Measurements from ENCODE around the gene IFI16. TPM values are rescaled to one million over a fixed set of nuclear protein-coding genes. Genes with fewer than 3 reads are reported as not detected.

IFI16 gene
- total and polyA plus RNA-seq, 12 donors = 39.4 to 130 (median 95.3) TPM

Other genes starting within 250 kb of the IFI16 start
- not detected for gene OR6N1, start 237.7 kb upstream of the IFI16 start, total RNA-seq
- gene OR6N1, start 237.7 kb upstream of the IFI16 start, polyA plus RNA-seq = not detected
- not detected for gene OR6N2, start 228.7 kb upstream of the IFI16 start, total RNA-seq
- not detected for gene OR6N2, start 228.7 kb upstream of the IFI16 start, polyA plus RNA-seq
- gene MNDA, start 178.6 kb upstream of the IFI16 start, total RNA-seq = 10 to 100 TPM in 7 of 9 donors, 1 to 10 TPM in 2; 3.1 to 17.9 (median 14.5) TPM
- 10 to 100 TPM in 1 of 3 donors, 1 to 10 TPM in 2; 5.2 to 13.1 (median 5.7) TPM for gene MNDA, start 178.6 kb upstream of the IFI16 start, polyA plus RNA-seq
- 1 to 10 TPM in 2 of 9 donors, under 1 TPM in 6, not detected in 1; 0.11 to 2.8 (median 0.40) TPM for gene PYHIN1, start 78.4 kb upstream of the IFI16 start, total RNA-seq
- gene PYHIN1, start 78.4 kb upstream of the IFI16 start, polyA plus RNA-seq = under 1 TPM; 0.24 to 0.48 (median 0.32) TPM
- 1 to 10 TPM in 3 of 9 donors, under 1 TPM in 5, not detected in 1; 0.11 to 1.3 (median 0.62) TPM for gene AIM2, start 66.9 kb downstream of the IFI16 start, total RNA-seq
- under 1 TPM; 0.17 to 0.72 (median 0.57) TPM for gene AIM2, start 66.9 kb downstream of the IFI16 start, polyA plus RNA-seq
- gene CADM3, start 161.7 kb downstream of the IFI16 start, total RNA-seq = 1 to 10 TPM in 6 of 9 donors, under 1 TPM in 2, not detected in 1; 0.83 to 7.8 (median 2.2) TPM
- gene CADM3, start 161.7 kb downstream of the IFI16 start, polyA plus RNA-seq = 1 to 10 TPM; 3.3 to 5.9 (median 5.5) TPM
- gene ACKR1, start 195.0 kb downstream of the IFI16 start, total RNA-seq = 10 to 100 TPM in 5 of 9 donors, 1 to 10 TPM in 3, under 1 TPM in 1; 0.11 to 19.9 (median 11.3) TPM
- gene ACKR1, start 195.0 kb downstream of the IFI16 start, polyA plus RNA-seq = 10 to 100 TPM in 2 of 3 donors, 1 to 10 TPM in 1; 6.8 to 75.0 (median 11.1) TPM

All from adrenal gland (tissue), 12 donors.